Right ventricle myocardium inferior (tissue), 1 donor: Measurements from ENCODE around the gene EXOC4. TPM values are rescaled to one million over a fixed set of nuclear protein-coding genes. Genes with fewer than 3 reads are reported as not detected.

ENCODE experiments used
- ATAC-seq: fragments of 200-7000 bp; cut with Tn5 transposase; one replicate; pipeline ENCODE4 v1.9.1; 2020; ENCODE audit warnings: mild to moderate bottlenecking, moderate library complexity
- DNase-seq: peaks from one replicate; pipeline ENCODE4 v3.0.0; 2021; ENCODE audit errors: missing footprints
- intact Hi-C: fragments of 100-400 bp; cut with DNase I; formaldehyde crosslinking; loops from one replicate; pipeline ENCODE4 v1.11.0; 2022
- total RNA-seq: library from RNA; stranded (reverse); fragmentation: NEBNext Ultra II Directional; extraction: Animal tissue kit (Norgen Biotek cat#: 25700); gene quantifications from one replicate; pipeline ENCODE4 v1.2.1, GENCODE V29; 2021
- donor health status: DM: no; HTN: yes; CAD: no; lungs with severe emphysema.

The EXOC4 gene
- total RNA-seq, 1 donor from 2014 or later, result 36.8 TPM

GRCh38 chr7:133662830-133663229, 410.0 kb downstream of the EXOC4 start:
- ATAC-seq (no peak), DNase-seq (no peak)

GRCh38 chr7:133664528-133664927, 411.6 kb downstream of the EXOC4 start:
- DNase-seq (no peak), ATAC-seq (no peak)
- intact Hi-C loops, result no loop called here

More at GRCh38 chr7:133662830-133663229, 410.0 kb downstream of the EXOC4 start:
- intact Hi-C loops, result no loop called here

DNA sequence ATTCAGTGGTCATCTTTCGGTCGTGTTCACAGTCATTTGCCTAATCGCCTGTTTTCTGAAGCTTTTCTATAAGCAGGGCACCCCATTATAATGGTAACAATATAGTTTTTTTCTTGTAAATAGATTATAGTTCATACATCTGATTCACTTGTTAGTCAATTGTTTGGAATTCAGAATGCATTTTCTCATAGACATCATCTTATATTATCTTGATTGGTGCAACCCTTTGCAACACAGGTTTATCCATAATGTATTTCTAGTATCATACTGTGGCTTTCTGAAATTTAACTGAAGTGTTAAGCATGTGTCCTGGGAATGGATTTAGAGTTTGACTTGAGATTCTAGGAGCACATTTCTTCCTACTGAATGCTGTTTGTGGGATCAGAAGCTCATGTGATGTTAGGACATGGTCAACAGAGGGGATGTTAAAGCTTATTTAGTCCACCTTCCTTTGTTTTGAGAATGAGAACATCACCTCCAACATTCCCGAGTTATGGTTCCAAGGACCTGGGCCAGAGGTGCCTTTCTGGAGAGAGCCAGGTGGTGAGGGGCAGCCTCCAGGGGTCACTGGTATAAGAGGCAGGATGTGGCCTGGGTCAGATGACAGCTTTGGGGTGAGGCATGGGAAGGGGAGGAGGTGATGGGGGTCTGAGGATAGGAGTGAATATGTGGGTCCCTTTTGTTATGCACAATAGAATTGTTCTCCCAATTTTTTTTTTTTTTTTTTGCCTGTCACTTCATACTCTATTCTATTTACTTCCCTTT, 415.6 kb downstream of the EXOC4 start:
- intact Hi-C loops, result no loop called here
- DNase-seq (no peak), ATAC-seq (no peak)

DNA sequence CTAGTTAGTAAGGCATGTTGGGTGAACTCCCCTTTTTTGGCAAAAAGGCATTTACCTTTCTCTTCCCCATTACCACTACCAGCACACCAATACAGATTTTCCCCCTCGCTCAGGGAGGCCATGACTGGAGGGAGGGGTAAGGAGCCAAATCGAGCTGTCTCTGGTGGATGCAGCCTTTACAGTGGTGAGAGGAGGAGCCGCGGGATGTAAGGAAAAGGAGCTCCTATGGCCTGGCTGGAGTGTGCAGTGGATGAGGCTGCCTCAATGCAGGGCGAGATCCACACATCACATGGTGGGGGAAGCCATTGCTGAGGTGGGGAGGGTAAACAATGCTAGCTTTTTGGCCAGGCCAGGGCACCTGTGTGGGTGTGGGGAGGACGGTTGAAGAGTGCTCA, 416.2 kb downstream of the EXOC4 start:
- no peak for ATAC-seq
- intact Hi-C loops, result no loop called here

GRCh38 chr7:133670250-133670649, 417.4 kb downstream of the EXOC4 start:
- DNase-seq (no peak), ATAC-seq (no peak)
- intact Hi-C loops, result no loop called here

More for the DNA sequence above, 416.2 kb downstream of the EXOC4 start:
- DNase-seq, result no peak

DNA sequence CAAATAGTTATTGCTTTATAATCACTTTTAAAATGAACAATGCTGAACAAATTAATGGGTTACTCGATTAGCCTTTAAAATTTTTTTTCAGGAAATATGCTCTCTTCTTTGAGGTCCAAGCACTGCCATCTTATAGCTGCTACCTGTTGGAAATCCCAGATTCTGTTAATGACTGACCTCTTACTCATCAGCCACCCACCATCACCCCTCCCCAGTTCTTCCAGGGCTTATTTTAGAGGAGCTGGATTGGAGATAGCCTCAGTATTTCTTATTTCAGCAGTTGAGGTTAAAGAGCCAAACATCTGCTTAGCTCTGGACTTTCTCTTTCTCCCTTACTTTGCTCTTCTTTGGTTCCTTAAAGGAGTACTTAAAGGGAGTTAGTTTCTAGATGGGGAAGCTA, 420.0 kb downstream of the EXOC4 start:
- intact Hi-C loops, result no loop called here
- DNase-seq (no peak), ATAC-seq (no peak)

GRCh38 chr7:133674079-133674763, 421.3 kb downstream of the EXOC4 start:
- ATAC-seq (no peak), DNase-seq (no peak)
- intact Hi-C loops, result no loop called here

GRCh38 chr7:133675510-133676218, 422.8 kb downstream of the EXOC4 start:
- DNase-seq (no peak), ATAC-seq (no peak)
- intact Hi-C loops, result no loop called here

DNA sequence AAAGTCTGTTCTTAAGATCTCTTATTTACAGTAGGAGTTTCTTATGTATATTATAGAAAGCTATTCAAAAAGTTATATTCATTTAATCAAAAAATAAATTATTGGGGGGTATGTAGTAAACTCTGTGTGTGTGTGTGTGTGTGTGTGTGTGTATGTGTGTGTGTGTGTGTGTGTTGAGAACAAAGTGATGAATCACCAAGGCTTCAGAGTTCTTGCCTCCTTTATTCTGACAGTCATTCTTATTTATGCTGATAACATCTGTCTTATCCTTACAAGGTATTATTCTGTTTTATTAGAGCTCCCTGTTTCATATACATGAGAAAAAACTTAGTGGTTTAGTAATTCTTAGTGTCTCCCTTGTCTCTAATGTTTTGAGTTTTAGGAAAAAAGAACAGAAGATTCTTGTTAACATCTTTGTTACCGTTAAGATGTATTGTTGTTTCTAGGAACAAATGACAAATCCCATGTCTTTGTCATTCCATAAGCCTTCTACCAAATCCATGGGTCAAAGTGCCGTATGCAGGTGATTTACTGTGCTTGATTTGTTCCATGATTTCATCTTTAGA, 424.0 kb downstream of the EXOC4 start:
- ATAC-seq (no peak), DNase-seq (no peak)
- intact Hi-C loops, result no loop called here

- no peak for DNase-seq
- ATAC-seq, result no peak
- intact Hi-C loops, result no loop called here
Measured at GRCh38 chr7:133678137-133678814, 425.4 kb downstream of the EXOC4 start.

GRCh38 chr7:133679977-133680376, 427.1 kb downstream of the EXOC4 start:
- DNase-seq (no peak), ATAC-seq (no peak)
- intact Hi-C loops, result no loop called here

GRCh38 chr7:133681529-133681928, 428.7 kb downstream of the EXOC4 start:
- no peak for ATAC-seq
- no peak for DNase-seq
- intact Hi-C loops, result no loop called here

- intact Hi-C loops, result no loop called here
- ATAC-seq (no peak), DNase-seq (no peak)
Measured at GRCh38 chr7:133682364-133683181, 429.7 kb downstream of the EXOC4 start.

- no peak for ATAC-seq
- intact Hi-C loops, result no loop called here
- no peak for DNase-seq
Measured at GRCh38 chr7:133683182-133683454, 430.2 kb downstream of the EXOC4 start.

GRCh38 chr7:133688483-133689239, 435.8 kb downstream of the EXOC4 start:
- intact Hi-C loops, result no loop called here
- ATAC-seq, result peak; percentile 37
- no peak for DNase-seq

GRCh38 chr7:133690740-133691139, 437.9 kb downstream of the EXOC4 start:
- DNase-seq (no peak), ATAC-seq (no peak)
- intact Hi-C loops, result no loop called here

DNA sequence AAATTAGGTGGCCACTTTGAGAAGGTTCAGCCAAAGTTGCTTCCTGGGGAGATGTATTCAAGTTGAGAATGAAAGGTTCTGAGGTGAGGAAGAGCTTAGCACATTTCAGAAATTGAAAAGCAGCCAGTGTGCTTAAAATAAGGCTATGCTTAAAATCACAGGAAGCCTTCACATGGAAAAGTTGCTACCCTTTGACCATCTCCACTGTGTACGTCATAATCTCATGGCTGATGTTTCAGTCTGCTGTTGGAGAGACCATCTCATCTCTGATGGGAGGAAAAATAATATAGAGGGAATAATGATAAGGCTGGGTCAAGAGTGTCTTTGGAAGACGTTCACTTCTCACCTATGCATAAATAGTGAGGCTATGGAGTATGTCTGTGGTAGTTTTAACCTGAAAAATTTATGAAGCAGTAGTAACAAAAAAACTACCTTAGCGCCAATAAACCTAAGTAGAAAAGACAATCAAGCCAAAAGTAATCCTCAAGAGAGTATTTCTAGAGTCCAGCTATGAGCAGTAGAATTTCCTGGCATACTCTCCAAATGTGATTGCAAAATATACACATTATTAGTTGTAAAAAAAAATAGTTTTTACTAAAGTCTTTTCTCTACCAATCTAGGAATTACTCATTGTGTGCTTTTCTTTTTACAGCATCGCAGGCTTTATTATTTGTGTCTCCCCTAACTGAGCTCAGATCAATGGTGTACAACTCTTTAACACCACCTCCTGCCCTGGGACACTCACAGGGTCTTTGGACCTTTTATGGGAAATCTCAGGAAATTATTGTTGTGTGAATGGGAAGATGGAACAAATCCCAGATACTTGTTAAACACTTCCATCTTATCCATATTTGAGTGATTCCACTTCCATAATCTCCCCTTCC, 439.1 kb downstream of the EXOC4 start:
- no peak for DNase-seq
- ATAC-seq, result peak; percentile 40
- intact Hi-C loops, result no loop called here
